A673 (cell line): ENCODE data around the gene BFSP2. TPM values are rescaled to one million over a fixed set of nuclear protein-coding genes. Genes with fewer than 3 reads are reported as not detected.
A peak's percentile ranks its signal among the peaks of the same experiment; 100 is the strongest.

Experiments
- BruUV-seq: library from RNA; stranded (reverse); fragments of 400-500 nt; replicated peaks from 2 replicates; lab custom pipeline; 2021; lab: Mats Ljungman, UMichigan
- CTCF ChIA-PET: fragments of 300-600 bp; sonication (Branson Sonifier 250); formaldehyde crosslinking; loops from one replicate; lab custom pipeline; 2022; ENCODE audit warnings: antibody characterized with exemption; lab: Charles Lee
- POLR2A ChIA-PET: fragments of 300-600 bp; sonication (Branson Sonifier 250); formaldehyde crosslinking; loops from one replicate; lab custom pipeline; 2022; ENCODE audit warnings: antibody characterized with exemption; ENCODE audit not compliant: low non-redundant PET; lab: Charles Lee
- DNase-seq: peaks from one replicate; pipeline ENCODE4 v3.0.0-alpha.2; 2015; ENCODE audit warnings: low spot score
- H3K27ac ChIP-seq: fragments of 200-600 bp; sonication (generic); 2 replicates; pipeline ENCODE4 v1.5.1; 2016; ENCODE audit warnings: mixed run types, low read depth, mild to moderate bottlenecking, mixed read lengths, antibody characterized with exemption, low read length; ENCODE audit not compliant: poor library complexity, severe bottlenecking
- H3K27me3 ChIP-seq: fragments of 200-600 bp; sonication (generic); replicated peaks from 2 replicates; pipeline ENCODE4 v1.6.1; 2017; ENCODE audit warnings: mixed run types, low read depth, mild to moderate bottlenecking, mixed read lengths, antibody characterized with exemption, low read length; ENCODE audit not compliant: insufficient read depth, poor library complexity
- H3K36me3 ChIP-seq: fragments of 200-600 bp; sonication (generic); 2 replicates; pipeline ENCODE4 v1.6.1; 2016; ENCODE audit warnings: mixed run types, mild to moderate bottlenecking, mixed read lengths, antibody characterized with exemption, low read length; ENCODE audit not compliant: insufficient read depth, poor library complexity, severe bottlenecking
- H3K4me1 ChIP-seq: fragments of 200-600 bp; sonication (generic); 2 replicates; pipeline ENCODE4 v1.6.1; 2017; ENCODE audit warnings: mixed run types, mild to moderate bottlenecking, mixed read lengths, antibody characterized with exemption, low read length; ENCODE audit not compliant: insufficient read depth, poor library complexity, severe bottlenecking
- H3K4me3 ChIP-seq: fragments of 200-600 bp; sonication (generic); 2 replicates; pipeline ENCODE4 v1.5.1; 2016; ENCODE audit warnings: low read depth, mixed run types, mild to moderate bottlenecking, mixed read lengths, low read length; ENCODE audit not compliant: poor library complexity, severe bottlenecking
- H3K9me3 ChIP-seq: fragments of 200-600 bp; sonication (generic); 2 replicates; pipeline ENCODE4 v1.6.1; 2016; ENCODE audit warnings: mixed run types, low read depth, mild to moderate bottlenecking, mixed read lengths, antibody characterized with exemption, low read length; ENCODE audit not compliant: poor library complexity, severe bottlenecking
- EZH2 ChIP-seq: fragments of 200-600 bp; sonication (generic); IDR thresholded peaks from 2 replicates; pipeline ENCODE4 v1.6.1; 2017; ENCODE audit warnings: borderline replicate concordance, low read depth, mild to moderate bottlenecking, mixed read lengths, antibody characterized with exemption, low read length; ENCODE audit not compliant: poor library complexity, severe bottlenecking
- intact Hi-C: fragments of 100-400 bp; cut with micrococcal nuclease; formaldehyde crosslinking; loops from one replicate; pipeline ENCODE4 v1.10.0; 2022; ENCODE audit not compliant: unreplicated experiment
- total RNA-seq: library from RNA; stranded (reverse); gene quantifications from 2 replicates; pipeline ENCODE4 v1.2.3, GENCODE V29; 2021
- TF ChIP-seq, protein P1 (sequence below): fragments of 300-800, 200-600 bp; sonication (generic); conservative IDR thresholded peaks from 2 replicates; pipeline ENCODE4 v1.5.1; 2017; ENCODE audit warnings: low read depth, mild to moderate bottlenecking, antibody characterized with exemption, low read length, moderate library complexity, mixed read lengths

Gene BFSP2
- total RNA-seq, 1 experiment from 2014 or later, result not detected

DNA sequence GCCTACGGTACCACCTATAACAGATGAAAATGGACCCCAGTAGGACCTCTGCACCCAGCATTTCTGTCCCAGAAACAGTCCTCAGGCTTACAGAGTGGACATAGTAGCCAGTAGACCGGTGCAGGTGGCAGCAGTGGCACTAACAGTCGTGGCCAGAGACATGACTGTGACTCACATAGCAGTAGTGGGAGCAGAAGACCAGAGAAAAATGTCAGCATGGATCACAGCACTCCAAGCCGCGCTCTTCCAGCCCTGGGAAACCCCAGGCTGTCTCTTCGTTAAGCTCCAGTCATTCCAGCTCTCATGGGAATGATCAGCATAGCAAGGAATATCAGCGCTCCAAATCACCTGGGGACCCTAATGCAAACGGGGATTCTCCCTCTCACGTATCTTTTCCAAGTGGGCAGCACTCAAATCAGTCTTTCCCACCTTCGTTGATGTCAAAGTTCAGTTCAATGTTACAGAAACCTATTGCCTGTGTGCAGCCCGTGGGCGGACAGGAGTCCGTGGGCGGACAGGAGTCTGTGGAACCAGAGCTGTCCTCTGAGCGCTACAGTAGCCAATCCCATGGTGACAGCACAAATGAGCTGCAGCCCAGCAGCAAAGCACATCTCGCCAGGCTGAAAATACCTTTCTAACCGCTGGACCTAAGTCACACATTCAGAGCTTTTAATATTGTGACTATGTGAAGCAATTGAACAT is 10.5 kb downstream of the BFSP2 start:
- H3K27me3 ChIP-seq, result peaks cover 50% of the 10 kb centered on the region
- no peak overlapping the region for H3K4me3 ChIP-seq
- no peak for DNase-seq
- ChIA-PET POLR2A (no interaction called here), CTCF (interaction anchor here (0.6 kb wide), 1 partner anchor 369 kb away, joined by 3 read pairs; no protein-coding TSS in a partner anchor)
- H3K4me1 ChIP-seq, result peaks cover 11% of the 10 kb centered on the region
- TF ChIP-seq, protein P1, sequence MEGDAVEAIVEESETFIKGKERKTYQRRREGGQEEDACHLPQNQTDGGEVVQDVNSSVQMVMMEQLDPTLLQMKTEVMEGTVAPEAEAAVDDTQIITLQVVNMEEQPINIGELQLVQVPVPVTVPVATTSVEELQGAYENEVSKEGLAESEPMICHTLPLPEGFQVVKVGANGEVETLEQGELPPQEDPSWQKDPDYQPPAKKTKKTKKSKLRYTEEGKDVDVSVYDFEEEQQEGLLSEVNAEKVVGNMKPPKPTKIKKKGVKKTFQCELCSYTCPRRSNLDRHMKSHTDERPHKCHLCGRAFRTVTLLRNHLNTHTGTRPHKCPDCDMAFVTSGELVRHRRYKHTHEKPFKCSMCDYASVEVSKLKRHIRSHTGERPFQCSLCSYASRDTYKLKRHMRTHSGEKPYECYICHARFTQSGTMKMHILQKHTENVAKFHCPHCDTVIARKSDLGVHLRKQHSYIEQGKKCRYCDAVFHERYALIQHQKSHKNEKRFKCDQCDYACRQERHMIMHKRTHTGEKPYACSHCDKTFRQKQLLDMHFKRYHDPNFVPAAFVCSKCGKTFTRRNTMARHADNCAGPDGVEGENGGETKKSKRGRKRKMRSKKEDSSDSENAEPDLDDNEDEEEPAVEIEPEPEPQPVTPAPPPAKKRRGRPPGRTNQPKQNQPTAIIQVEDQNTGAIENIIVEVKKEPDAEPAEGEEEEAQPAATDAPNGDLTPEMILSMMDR, result no peak
- no peak for TF ChIP-seq EZH2
- no peaks in the 10 kb centered on the region for H3K36me3 ChIP-seq
- intact Hi-C loops, result no loop called here
- no TSS peak for BruUV-seq
- no peaks in the 10 kb centered on the region for H3K9me3 ChIP-seq
- H3K27ac ChIP-seq, result no peak overlapping the region

DNA sequence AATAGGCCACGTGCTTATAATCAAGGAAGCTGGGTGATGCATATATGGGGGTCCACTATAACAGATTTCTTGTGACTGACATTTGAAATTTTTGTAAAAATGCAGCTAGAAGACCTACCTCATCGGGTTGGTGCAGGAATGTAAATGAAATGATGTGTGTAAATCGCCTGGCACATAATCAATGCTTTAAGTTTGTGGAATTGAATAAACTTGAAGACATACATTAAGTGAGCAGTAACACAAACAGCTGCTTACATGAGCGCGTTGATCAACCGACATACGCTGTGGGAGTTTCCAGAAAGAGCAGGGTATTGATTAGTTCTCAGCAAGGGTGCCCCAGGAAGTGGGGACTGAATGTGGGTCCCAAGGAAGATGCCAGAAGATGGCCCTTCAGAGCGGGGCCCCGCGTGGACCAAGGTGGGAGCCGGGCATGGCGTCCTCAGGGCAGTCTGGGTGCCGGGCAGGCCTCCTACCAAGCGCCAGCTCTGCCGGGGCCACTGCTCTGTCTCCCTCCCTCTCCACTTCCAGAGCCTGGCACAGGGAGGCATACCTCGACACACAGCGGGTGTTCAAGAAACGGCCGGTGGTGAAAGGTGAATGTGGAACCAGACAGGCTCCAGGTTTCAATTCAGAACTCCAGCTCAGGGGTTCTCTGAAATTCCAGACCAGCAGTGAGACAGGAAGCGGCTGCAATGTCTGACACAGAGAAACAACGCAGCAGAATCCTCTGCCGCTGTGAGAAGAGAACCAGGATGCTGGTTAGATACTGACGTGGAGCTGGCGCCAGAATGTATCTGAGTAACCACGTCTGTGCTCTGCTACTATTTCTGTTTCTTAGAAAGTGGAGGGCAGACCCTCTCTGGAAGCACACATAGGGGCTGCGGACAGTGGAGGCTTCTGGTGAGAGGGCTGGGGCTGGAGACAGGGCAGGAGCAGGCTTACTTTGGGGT is 12.6 kb downstream of the BFSP2 start:
- POLR2A ChIA-PET, result no interaction called here
- H3K9me3 ChIP-seq, result no peaks in the 10 kb centered on the region
- H3K27ac ChIP-seq, result no peak overlapping the region
- peaks cover 44% of the 10 kb centered on the region for H3K27me3 ChIP-seq
- CTCF ChIA-PET, result no interaction called here
- H3K36me3 ChIP-seq, result no peaks in the 10 kb centered on the region
- DNase-seq, result peak; percentile 5
- no TSS peak for BruUV-seq
- intact Hi-C loops, result no loop called here
- H3K4me3 ChIP-seq, result no peak overlapping the region
- H3K4me1 ChIP-seq, result peaks cover 11% of the 10 kb centered on the region
- TF ChIP-seq, protein P1, result no peak
- no peak for TF ChIP-seq EZH2

DNA sequence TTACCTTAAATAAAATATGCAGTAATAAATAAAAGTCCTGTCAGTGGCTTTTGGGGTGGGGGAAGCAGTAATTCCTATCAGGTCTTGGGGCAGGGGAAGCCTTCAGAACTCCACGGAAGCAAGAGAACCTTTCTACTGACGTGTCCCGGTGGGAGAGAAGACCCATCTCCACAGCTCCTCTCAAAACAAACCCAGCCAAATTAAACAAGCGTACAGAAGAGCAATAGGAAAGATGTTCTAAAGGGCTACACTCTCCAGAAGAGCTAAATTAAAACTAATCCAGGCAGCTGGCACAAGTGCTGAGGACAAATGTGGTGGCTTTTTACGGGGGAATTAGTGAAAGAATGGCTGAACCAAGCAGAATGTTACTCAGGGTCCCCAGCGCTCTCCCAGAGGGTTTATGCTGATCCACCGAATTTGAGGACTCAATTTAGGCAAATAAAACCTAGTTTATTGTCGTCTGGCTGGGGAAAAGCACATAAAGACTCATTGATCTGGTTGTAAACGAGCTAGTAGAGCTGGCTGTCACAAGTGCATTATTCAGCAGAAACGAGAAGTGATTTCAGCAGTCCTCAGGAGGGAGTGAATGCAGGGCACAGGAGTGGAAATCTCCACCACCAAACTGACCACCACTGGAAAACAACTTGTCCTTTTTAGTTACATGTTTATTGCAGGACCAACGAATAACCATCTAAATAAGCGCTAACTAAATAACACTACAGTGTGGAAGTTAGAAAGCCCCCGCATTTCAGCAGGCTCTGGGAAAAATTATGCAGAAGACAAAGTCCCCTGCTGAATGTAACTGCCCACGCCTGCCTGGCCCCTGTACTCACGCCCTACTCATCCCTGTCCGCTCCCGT is 13.5 kb downstream of the BFSP2 start:
- H3K27ac ChIP-seq, result peak overlapping the region; percentile 4
- H3K9me3 ChIP-seq, result no peaks in the 10 kb centered on the region
- H3K4me1 ChIP-seq, result peaks cover 11% of the 10 kb centered on the region
- POLR2A ChIA-PET, result no interaction called here
- TF ChIP-seq, protein P1, result no peak
- TF ChIP-seq EZH2, result no peak
- intact Hi-C loops, result no loop called here
- no peak overlapping the region for H3K4me3 ChIP-seq
- no TSS peak for BruUV-seq
- CTCF ChIA-PET, result interaction anchor here (0.6 kb wide), 1 partner anchor 10 kb away, joined by 6 read pairs; no protein-coding TSS in a partner anchor
- H3K36me3 ChIP-seq, result no peaks in the 10 kb centered on the region
- H3K27me3 ChIP-seq, result peaks cover 35% of the 10 kb centered on the region
- peak; percentile 66 for DNase-seq
